Measurements from ENCODE around the gene ACSL5.

DNA sequence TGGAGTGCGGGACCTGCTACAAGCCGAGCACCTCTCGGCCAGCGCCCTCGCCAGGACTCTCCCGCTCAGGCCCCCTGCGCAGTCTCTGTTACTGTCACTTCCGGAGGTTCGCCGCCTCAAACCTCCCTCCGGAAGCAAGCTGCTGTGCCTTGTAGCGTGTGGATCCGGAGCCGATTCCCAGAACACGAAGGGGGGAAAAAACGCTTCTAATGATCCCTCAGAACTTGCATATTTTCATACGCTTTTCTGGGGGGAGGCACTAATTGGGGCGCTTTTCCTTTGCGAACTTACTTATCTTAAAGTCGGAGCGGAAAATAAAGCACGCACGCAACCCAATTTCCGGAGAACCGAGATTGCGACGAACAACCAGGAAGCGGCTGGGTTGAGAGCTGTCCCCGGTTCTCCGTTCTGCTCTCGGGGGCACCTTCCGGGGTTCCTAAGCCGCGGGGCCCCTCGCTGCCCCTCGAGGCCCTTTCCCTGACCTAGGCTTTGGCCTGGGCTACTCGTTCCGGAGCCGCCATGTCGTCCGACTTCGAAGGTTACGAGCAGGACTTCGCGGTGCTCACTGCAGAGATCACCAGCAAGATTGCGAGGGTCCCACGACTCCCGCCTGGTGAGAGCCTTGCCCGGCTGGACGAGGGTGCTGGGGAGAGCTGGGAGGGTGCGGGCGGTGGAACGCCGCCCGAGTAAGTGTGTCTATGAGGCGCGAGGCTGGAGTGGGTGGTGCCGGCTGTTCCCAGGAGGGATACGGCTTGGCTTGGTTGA, 73.1 kb downstream of the ACSL5 start, which contains the start of the genes VTI1A and ZDHHC6:
- TF ChIP-seq, protein P1, sequence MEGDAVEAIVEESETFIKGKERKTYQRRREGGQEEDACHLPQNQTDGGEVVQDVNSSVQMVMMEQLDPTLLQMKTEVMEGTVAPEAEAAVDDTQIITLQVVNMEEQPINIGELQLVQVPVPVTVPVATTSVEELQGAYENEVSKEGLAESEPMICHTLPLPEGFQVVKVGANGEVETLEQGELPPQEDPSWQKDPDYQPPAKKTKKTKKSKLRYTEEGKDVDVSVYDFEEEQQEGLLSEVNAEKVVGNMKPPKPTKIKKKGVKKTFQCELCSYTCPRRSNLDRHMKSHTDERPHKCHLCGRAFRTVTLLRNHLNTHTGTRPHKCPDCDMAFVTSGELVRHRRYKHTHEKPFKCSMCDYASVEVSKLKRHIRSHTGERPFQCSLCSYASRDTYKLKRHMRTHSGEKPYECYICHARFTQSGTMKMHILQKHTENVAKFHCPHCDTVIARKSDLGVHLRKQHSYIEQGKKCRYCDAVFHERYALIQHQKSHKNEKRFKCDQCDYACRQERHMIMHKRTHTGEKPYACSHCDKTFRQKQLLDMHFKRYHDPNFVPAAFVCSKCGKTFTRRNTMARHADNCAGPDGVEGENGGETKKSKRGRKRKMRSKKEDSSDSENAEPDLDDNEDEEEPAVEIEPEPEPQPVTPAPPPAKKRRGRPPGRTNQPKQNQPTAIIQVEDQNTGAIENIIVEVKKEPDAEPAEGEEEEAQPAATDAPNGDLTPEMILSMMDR (IDR thresholded peaks at IDR 0.05), result peak in 2 of 4 experiments; percentile 16 to 29
- peak in 1 of 2 donors; percentile 39 for TF ChIP-seq POLR2A (IDR thresholded peaks at IDR 0.05)
